ENCODE data around the gene GSG1L. TPM values are rescaled to one million over a fixed set of nuclear protein-coding genes. Genes with fewer than 3 reads are reported as not detected.

The GSG1L gene
- total RNA-seq, 1 donor from 2014 or later: not detected

GRCh38 chr16:27853101-27853500 lies 210.4 kb downstream of the GSG1L start:
- intact Hi-C loops (cut with DNase I): no loop called here
- DNase-seq: no peak
- ATAC-seq (ENCODE audit: poor library complexity): peak; percentile 46

GRCh38 chr16:27852681-27853080 lies 210.8 kb downstream of the GSG1L start:
- DNase-seq (no peak), ATAC-seq (ENCODE audit: poor library complexity) (no peak)
- intact Hi-C loops (cut with DNase I): no loop called here

DNA sequence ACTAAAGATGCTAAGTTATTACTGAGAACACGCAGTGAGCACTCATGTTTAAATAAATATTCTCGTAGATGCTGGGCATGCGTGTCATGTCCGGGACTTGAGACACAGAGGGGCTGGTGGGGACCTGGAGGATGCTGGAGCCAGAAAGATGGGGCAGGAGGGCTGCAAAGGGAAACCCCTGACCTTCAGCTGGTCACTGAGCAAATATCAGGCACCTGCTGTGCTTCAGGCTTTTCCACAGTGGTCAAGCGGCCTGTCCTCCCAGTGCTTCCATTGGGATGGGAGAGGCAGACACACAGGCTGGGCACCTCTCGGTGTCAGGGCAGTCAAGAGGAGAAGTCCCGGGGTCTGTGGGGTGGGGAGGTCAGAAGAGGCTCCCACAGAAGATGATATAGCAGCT lies 211.4 kb downstream of the GSG1L start:
- intact Hi-C loops (cut with DNase I): no loop called here
- DNase-seq (no peak), ATAC-seq (ENCODE audit: poor library complexity) (no peak)

- no peak for DNase-seq
- intact Hi-C loops (cut with DNase I): no loop called here
- no peak for ATAC-seq (ENCODE audit: poor library complexity)
Observed at GRCh38 chr16:27851586-27851985, 211.9 kb downstream of the GSG1L start.

DNA sequence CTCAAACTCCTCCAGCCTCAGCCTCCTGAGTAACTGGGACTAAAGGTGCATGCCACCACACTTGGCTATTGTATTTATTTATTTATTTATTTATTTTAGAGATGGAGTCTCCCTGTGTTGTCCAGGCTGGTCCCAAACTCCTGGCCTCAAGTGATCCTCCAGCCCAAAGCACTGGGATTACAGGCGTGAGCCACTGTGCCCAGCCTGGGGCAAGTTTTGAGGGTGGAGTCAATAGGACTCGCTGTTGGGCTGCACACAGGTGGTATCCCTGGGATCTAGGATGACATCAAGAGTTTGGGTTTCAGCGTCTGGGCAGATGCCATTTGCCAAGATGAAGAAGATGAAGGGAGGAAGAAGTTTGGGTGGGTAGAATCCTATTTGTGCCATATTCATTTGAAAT lies 213.9 kb downstream of the GSG1L start:
- intact Hi-C loops (cut with DNase I): no loop called here
- ATAC-seq (ENCODE audit: poor library complexity): no peak
- no peak for DNase-seq

DNA sequence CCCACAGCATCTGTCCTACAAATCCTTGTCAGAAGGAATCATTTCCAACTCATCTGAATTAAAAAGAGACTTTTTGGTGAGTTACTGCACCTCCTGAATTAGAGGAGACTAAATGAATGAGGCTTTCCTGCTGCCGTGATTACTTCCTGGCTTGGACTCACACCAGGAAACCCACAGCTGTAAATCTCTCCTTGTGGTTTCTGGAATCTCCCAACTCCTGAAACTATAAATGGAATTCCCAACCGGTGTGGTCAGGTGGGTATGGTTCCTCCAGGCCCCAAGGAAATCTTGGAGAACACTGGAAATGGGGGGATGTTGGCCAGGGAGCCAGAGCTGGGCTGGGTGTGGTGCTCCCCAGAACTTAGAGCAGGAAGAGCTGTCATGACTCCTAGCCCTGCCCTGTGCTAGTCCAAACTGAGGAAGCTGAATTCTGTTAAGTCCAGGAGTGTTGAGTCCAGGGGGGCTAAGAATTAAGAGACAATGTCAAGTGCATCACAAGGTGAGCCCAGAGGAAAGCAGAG lies 216.4 kb downstream of the GSG1L start:
- intact Hi-C loops (cut with DNase I): no loop called here
- ATAC-seq (ENCODE audit: poor library complexity) (no peak), DNase-seq (no peak)

DNA sequence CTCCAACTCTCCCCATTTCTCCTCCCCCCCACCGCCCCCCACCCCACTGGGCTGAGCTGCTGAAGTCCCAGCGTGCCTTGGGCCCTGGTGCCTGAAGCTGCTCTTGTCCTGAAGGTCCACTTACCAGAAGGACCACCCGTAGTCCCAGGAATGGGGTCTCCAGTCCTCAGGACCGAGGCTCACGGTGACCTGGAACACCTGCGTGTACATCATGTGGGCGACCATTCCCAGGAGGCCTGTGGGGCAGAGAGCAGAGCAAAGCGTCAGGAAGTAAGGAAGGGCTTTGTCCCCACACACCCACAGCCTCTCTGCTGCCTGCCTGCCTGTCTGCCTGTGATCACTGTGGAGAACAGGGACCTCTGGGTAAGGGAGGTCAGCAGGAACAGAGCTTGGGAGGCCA lies 218.7 kb downstream of the GSG1L start:
- no peak for ATAC-seq (ENCODE audit: poor library complexity)
- no peak for DNase-seq
- intact Hi-C loops (cut with DNase I): no loop called here

GRCh38 chr16:27843800-27844199 lies 219.7 kb downstream of the GSG1L start:
- intact Hi-C loops (cut with DNase I): no loop called here
- no peak for ATAC-seq (ENCODE audit: poor library complexity)
- no peak for DNase-seq

DNA sequence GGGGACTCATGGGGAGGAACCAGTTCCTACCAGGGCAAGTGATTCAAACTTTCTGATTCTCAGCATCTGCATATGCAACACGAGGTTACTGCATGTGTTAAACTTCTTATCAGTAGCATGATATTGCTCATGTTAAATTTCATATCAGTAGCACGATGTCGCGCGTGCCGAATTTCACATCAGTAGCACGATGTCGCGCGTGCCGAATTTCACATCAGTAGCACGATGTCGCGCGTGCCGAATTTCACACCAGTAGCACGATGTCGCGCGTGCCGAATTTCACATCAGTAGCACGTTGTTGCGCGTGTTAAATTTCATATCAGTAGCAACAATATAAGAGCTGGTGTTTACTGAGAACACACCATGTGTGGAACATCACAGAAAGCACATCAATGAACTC lies 221.6 kb downstream of the GSG1L start:
- no peak for DNase-seq
- no peak for ATAC-seq (ENCODE audit: poor library complexity)
- intact Hi-C loops (cut with DNase I): no loop called here

GRCh38 chr16:27841061-27841801 lies 222.3 kb downstream of the GSG1L start:
- no peak for DNase-seq
- intact Hi-C loops (cut with DNase I): no loop called here
- no peak for ATAC-seq (ENCODE audit: poor library complexity)

DNA sequence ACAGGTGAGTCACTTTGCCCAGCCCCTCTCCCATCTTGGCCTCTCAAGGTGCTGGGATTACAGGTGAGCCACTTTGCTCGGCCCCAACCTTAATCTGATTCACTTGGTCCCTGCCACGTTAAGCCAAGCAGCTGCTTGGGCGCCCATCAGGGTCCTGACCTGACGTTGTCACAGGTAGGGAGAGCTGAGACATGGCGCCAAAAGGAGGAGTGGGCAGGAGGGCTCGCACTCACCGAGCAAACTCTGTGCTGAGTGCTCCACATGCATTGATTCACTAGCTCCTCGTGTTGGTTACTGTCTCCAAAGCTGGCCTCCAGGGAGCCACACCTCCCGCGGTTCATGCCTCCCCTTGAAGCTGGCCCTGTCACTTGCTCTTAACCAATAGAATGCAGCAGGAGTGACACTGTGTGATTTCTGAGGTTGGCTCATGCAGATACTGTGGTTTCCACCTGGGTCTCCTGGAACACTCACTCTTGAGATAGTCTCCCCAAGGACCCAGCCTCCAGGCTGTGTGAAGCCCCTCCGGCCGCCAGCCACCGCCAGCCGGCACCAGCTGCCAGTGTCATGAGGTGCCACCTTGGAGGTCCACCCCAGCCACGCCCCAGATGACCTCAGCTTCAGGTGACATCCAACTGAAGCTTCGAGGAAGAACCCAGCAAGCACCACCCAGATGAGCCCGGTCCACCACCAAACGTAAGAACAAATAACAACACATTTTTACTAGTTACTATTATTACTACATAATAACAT lies 223.0 kb downstream of the GSG1L start:
- intact Hi-C loops (cut with DNase I): no loop called here
- DNase-seq (no peak), ATAC-seq (ENCODE audit: poor library complexity) (no peak)

- intact Hi-C loops (cut with DNase I): no loop called here
- ATAC-seq (ENCODE audit: poor library complexity) (no peak), DNase-seq (no peak)
Observed at GRCh38 chr16:27839419-27839818, 224.1 kb downstream of the GSG1L start.

- DNase-seq: no peak
- intact Hi-C loops (cut with DNase I): no loop called here
- no peak for ATAC-seq (ENCODE audit: poor library complexity)
Observed at GRCh38 chr16:27838536-27839175, 224.9 kb downstream of the GSG1L start.

- intact Hi-C loops (cut with DNase I): no loop called here
- DNase-seq (no peak), ATAC-seq (ENCODE audit: poor library complexity) (no peak)
Observed at GRCh38 chr16:27829975-27830374, 233.5 kb downstream of the GSG1L start.

DNA sequence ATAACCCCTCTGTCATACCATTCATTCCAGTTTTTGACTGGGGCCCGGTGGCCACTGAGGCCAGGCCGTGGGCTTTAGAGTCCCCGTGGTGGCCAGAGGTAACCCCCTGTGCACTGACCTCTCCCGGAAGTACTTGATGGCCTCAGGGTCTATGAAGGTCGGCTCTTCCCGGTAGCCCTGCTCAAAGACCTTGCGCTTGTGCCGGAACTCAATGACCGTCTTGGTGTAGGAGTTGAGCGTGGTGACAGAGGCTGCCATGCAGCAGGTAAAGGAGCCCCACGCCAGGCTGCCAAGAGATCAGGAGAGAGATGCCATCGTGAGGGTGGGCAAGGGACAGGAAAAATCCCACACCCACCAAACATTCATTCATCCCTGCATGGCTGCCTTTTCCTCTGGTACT lies 234.8 kb downstream of the GSG1L start:
- ATAC-seq (ENCODE audit: poor library complexity) (no peak), DNase-seq (no peak)
- intact Hi-C loops (cut with DNase I): no loop called here

DNA sequence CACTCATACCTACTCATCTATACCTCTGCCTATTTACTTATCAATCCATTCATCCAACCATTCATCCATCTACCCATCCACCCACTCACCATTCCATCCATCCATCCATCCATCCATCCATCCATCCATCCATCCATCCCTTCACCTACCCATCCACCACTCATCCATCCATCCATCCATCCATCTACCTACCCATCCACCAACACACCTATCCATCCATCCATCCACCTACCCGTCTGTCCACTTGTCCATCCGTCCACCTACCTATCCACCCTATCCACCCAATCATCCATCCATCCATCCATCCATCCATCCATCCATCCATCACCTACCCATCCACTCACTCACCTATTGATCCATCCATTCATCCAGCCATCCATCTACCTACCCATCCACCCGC lies 235.7 kb downstream of the GSG1L start:
- intact Hi-C loops (cut with DNase I): no loop called here
- no peak for DNase-seq
- no peak for ATAC-seq (ENCODE audit: poor library complexity)

DNA sequence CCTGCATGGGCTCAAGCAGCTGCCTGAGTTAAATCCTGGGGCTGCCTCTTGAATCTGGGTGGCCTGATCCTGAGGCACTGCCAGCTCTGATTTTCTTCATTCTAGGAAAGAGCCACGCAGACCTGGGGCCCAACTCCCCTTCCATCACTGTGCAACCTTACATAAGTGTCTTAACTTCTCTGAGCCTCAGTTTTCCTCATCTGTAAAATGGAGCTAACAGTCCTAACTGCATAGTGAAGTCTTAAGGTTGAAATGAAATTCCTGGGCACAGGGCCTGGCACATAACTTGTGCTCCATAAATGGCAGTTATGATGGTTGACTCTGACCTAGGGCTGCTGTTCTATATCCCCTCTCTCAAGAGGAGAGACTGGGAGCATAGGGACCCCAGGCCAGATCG lies 236.6 kb downstream of the GSG1L start:
- intact Hi-C loops (cut with DNase I): no loop called here
- no peak for DNase-seq
- ATAC-seq (ENCODE audit: poor library complexity): no peak

GRCh38 chr16:27826081-27826892 lies 237.2 kb downstream of the GSG1L start:
- intact Hi-C loops (cut with DNase I): no loop called here
- DNase-seq: no peak
- no peak for ATAC-seq (ENCODE audit: poor library complexity)

GRCh38 chr16:27824786-27825185 lies 238.7 kb downstream of the GSG1L start:
- ATAC-seq (ENCODE audit: poor library complexity): no peak
- intact Hi-C loops (cut with DNase I): no loop called here
- no peak for DNase-seq
